Mesendoderm (in vitro differentiated cells): Measurements from ENCODE around the gene OLFML3.
"Not testable (repeated sequence)": the region's sequence is repeated elsewhere in the genome, so short reads cannot be mapped to it uniquely, and the experiment has no call there.

Experiments used
- DNase-seq: peaks from one replicate; pipeline ENCODE4 v3.0.0; 2013
- H2AK5ac ChIP-seq: 2 replicates; pipeline ENCODE4 v1.6.1; 2013; ENCODE audit warnings: low read length, inconsistent platforms
- H2BK120ac ChIP-seq: 2 replicates; pipeline ENCODE4 v1.6.1; 2013; ENCODE audit warnings: low read depth, mild to moderate bottlenecking, low read length, moderate library complexity, mixed read lengths
- H2BK15ac ChIP-seq: replicated peaks from 2 replicates; pipeline ENCODE4 v1.6.1; 2013; ENCODE audit warnings: low read depth, mild to moderate bottlenecking, moderate library complexity
- H2BK5ac ChIP-seq: 2 replicates; pipeline ENCODE4 v1.6.1; 2013; ENCODE audit warnings: low read length, inconsistent platforms
- H3K18ac ChIP-seq: 2 replicates; pipeline ENCODE4 v1.6.1; 2013; ENCODE audit warnings: mild to moderate bottlenecking, low read length, mixed read lengths
- H3K23ac ChIP-seq: one replicate; pipeline ENCODE4 v1.6.1; 2013; ENCODE audit warnings: low read length
- H3K27ac ChIP-seq: 2 replicates; pipeline ENCODE4 v1.5.1; 2013; ENCODE audit warnings: low read depth, mild to moderate bottlenecking, inconsistent platforms, low read length, moderate library complexity
- H3K27me3 ChIP-seq: 2 replicates; pipeline ENCODE4 v1.6.1; 2013; ENCODE audit warnings: low read length, control low read depth, mild to moderate bottlenecking, inconsistent platforms; ENCODE audit not compliant: insufficient read depth, poor library complexity
- H3K36me3 ChIP-seq: 2 replicates; pipeline ENCODE4 v1.6.1; 2013; ENCODE audit warnings: low read length, inconsistent platforms; ENCODE audit not compliant: control insufficient read depth, insufficient read depth
- H3K4ac ChIP-seq: one replicate; pipeline ENCODE4 v1.6.1; 2013; ENCODE audit warnings: low read depth, mild to moderate bottlenecking, low read length, moderate library complexity
- H3K4me1 ChIP-seq: 2 replicates; pipeline ENCODE4 v1.6.1; 2013; ENCODE audit warnings: low read depth, low read length, inconsistent platforms; ENCODE audit not compliant: control insufficient read depth
- H3K4me2 ChIP-seq: 2 replicates; pipeline ENCODE4 v1.6.1; 2013; ENCODE audit warnings: low read length
- H3K4me3 ChIP-seq: 2 replicates; pipeline ENCODE4 v1.5.1; 2013; ENCODE audit warnings: mild to moderate bottlenecking, low read length
- H3K56ac ChIP-seq: one replicate; pipeline ENCODE4 v1.6.1; 2013; ENCODE audit warnings: low read length
- H3K79me1 ChIP-seq: 2 replicates; pipeline ENCODE4 v1.6.1; 2013; ENCODE audit warnings: low read length, inconsistent platforms
- H3K79me2 ChIP-seq: 2 replicates; pipeline ENCODE4 v1.6.1; 2013; ENCODE audit warnings: mild to moderate bottlenecking, low read length; ENCODE audit not compliant: control insufficient read depth, insufficient read depth
- H3K9ac ChIP-seq: 2 replicates; pipeline ENCODE4 v1.6.1; 2013; ENCODE audit warnings: low read length, inconsistent platforms
- H4K5ac ChIP-seq: one replicate; pipeline ENCODE4 v1.6.1; 2013; ENCODE audit warnings: low read length
- H4K8ac ChIP-seq: one replicate; pipeline ENCODE4 v1.6.1; 2013; ENCODE audit warnings: low read depth, mild to moderate bottlenecking, control low read depth, low read length, moderate library complexity
- WGBS: extraction: QIAGEN DNeasy Blood & Tissue Kit; methylation state at CpG from one replicate; pipeline ENCODE4 v1.1.7; 2013; ENCODE audit warnings: low lambda C conversion rate, missing lambda C conversion rate; ENCODE audit not compliant: insufficient coverage; ENCODE audit errors: extremely low coverage; 5-methylcytosine and 5-hydroxymethylcytosine counted together

OLFML3 gene

GRCh38 chr1:113946112-113946511, 33.2 kb upstream of the OLFML3 start:
- Histone ChIP-seq H2BK120ac (no peak overlapping the region), H3K79me2 (peaks cover 1% of the 10 kb centered on the region), H4K8ac (no peak overlapping the region), H3K56ac (no peak overlapping the region), H2BK15ac (no peak overlapping the region), H3K18ac (no peak overlapping the region), H3K27me3 (no peaks in the 10 kb centered on the region), H2BK5ac (no peak overlapping the region), H3K36me3 (peaks cover 2% of the 10 kb centered on the region), H3K4me1 (no peaks in the 10 kb centered on the region), H3K27ac (no peak overlapping the region), H3K79me1 (peaks cover 7% of the 10 kb centered on the region), H3K4me2 (no peak overlapping the region), H3K23ac (no peak overlapping the region), H3K4me3 (no peak overlapping the region), H4K5ac (no peak overlapping the region), H2AK5ac (no peak overlapping the region), H3K9ac (no peak overlapping the region), H3K4ac (no peak overlapping the region)
- no peak for DNase-seq
- WGBS, result no CpG with 5 or more reads among the region's 1 CpG

DNA sequence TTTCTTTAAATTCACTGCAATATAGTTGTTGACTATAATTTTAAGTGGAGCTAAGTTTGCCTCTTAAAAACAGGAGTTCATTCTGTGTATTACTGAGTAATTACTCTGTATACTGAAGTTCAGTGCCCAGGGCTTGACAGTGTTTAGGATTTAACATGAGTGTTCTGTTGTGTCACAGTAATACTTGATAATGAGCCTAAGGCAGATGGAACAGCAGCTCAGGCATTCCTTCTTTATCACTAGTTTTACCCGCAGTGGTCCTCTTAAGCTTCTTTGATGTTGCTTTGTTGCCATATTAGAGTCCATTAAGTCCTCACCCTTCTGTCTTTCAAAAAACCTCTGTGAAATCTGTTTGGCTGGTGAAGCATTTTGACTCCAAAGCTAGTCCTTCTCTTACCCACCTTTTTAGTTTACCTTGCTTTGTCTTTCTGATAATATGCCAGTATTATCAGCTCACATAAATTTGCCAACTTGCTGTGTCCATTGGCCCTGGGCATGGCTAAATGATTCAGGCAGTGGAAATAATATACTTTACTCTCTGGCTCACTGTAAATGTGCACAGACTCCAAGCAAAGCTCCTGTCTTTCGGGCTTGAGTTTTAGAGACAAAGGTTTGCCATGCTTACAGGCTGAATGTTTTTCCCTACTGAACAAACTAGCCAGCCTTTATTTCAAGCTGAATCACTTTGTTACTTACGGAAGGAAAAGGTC, 32.4 kb upstream of the OLFML3 start:
- H3K36me3 ChIP-seq, result no peaks in the 10 kb centered on the region
- no peak overlapping the region for H3K56ac ChIP-seq
- peaks cover 6% of the 10 kb centered on the region for H3K79me1 ChIP-seq
- peak; percentile 68 for DNase-seq
- H3K4me2 ChIP-seq, result no peak overlapping the region
- H3K27me3 ChIP-seq, result no peaks in the 10 kb centered on the region
- H3K79me2 ChIP-seq, result no peaks in the 10 kb centered on the region
- no peaks in the 10 kb centered on the region for H3K4me1 ChIP-seq
- no peak overlapping the region for H3K9ac ChIP-seq
- H2BK120ac ChIP-seq, result no peak overlapping the region
- no peak overlapping the region for H2AK5ac ChIP-seq
- H3K23ac ChIP-seq, result no peak overlapping the region
- WGBS, result no CpG with 5 or more reads among the region's 3 CpGs
- H4K8ac ChIP-seq, result no peak overlapping the region
- H3K4me3 ChIP-seq, result no peak overlapping the region
- H3K4ac ChIP-seq, result no peak overlapping the region
- H4K5ac ChIP-seq, result no peak overlapping the region
- H3K27ac ChIP-seq, result no peak overlapping the region
- peak overlapping the region; percentile 30 for H3K18ac ChIP-seq
- no peak overlapping the region for H2BK5ac ChIP-seq
- H2BK15ac ChIP-seq, result no peak overlapping the region

DNA sequence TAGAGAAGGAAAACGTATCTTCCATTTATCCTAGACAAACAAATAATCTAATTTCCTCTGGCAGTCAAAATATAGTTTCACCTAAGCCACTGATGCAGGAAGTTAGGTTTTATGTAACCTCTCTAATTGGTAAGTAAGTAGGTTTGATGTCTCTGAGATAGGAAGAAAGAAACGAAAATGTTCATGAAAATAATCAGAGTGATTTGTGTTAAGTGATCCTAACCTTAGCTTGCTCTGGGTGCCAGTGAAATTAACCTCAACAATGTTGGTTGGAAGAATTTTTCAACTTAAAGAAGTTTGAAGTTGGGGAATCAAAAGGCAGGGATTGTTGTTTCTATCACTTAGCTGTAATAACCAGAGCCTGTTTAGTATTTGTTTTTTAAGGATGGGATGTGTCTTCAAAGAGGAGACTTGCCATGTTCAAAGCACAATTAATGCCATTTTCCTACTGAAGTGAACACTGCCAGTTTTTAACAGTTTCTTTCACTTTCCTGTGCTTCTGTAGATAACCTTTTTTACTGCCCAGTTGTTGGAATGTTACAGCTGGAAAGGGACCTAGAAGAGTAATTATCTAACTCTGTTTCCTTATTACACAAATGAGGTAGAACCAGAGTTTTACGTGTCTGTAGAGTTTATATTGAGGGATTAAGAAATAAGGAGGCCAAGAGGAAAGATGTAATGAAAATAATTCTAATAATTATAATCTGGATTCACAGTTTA, 31.7 kb upstream of the OLFML3 start:
- H3K18ac ChIP-seq, result no peak overlapping the region
- H3K36me3 ChIP-seq, result no peaks in the 10 kb centered on the region
- H2AK5ac ChIP-seq, result no peak overlapping the region
- H2BK5ac ChIP-seq, result no peak overlapping the region
- no peak overlapping the region for H3K56ac ChIP-seq
- DNase-seq, result no peak
- peaks cover 6% of the 10 kb centered on the region for H3K79me1 ChIP-seq
- no peaks in the 10 kb centered on the region for H3K27me3 ChIP-seq
- no peak overlapping the region for H3K9ac ChIP-seq
- H4K5ac ChIP-seq, result no peak overlapping the region
- H3K23ac ChIP-seq, result no peak overlapping the region
- no CpG with 5 or more reads among the region's 3 CpGs for WGBS
- no peak overlapping the region for H2BK120ac ChIP-seq
- H3K4me3 ChIP-seq, result no peak overlapping the region
- no peak overlapping the region for H4K8ac ChIP-seq
- no peak overlapping the region for H3K4me2 ChIP-seq
- no peak overlapping the region for H3K4ac ChIP-seq
- no peaks in the 10 kb centered on the region for H3K79me2 ChIP-seq
- H3K27ac ChIP-seq, result no peak overlapping the region
- no peaks in the 10 kb centered on the region for H3K4me1 ChIP-seq
- H2BK15ac ChIP-seq, result no peak overlapping the region

DNA sequence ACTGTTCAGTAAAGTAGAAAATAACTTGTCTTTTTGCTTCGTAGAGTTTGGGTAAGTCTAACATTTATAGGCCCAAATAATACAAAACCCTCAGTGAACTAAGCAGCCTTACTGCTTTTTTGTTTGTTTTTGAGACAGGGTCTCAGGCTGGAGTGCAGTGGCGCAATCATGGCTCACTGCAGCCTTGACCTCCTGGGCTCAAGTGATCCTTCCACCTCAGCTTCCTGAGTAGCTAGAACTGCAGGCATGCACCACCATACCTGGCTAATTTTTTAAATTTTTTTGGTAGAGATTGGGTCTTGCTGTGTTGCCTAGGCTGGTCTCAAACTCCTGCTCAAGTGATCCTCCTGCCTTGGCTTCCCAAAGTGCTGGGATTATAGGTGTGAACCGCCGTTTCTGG, 31.1 kb upstream of the OLFML3 start:
- H3K4me3 ChIP-seq, DNase-seq, H4K5ac ChIP-seq, H3K4me1 ChIP-seq, H2BK15ac ChIP-seq, H3K36me3 ChIP-seq, H3K4me2 ChIP-seq, H3K27ac ChIP-seq, H4K8ac ChIP-seq, H3K79me2 ChIP-seq, H2BK120ac ChIP-seq, H3K23ac ChIP-seq, H3K79me1 ChIP-seq, H3K9ac ChIP-seq, H2AK5ac ChIP-seq, H2BK5ac ChIP-seq, H3K27me3 ChIP-seq, H3K56ac ChIP-seq, H3K4ac ChIP-seq, H3K18ac ChIP-seq: not testable (repeated sequence)
- no CpG with 5 or more reads among the region's 4 CpGs for WGBS

DNA sequence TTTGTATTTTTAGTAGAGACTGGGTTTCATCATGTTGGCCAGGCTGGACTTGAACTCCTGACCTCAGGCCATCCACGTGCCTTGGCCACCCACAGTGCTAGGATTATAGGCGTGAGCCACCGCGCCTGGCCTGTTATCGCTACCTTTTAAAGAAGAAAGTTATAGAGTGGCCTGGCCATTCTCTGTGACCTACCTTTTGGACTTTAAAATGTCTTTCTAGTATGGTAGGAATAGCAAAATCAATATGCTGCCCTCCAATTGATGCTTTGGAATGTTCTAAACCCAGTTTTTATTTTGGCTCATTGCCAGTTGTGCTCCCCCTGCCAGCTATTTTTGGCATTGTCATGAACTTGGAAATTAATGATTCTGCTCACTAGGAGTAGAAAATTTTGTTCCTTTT, 30.3 kb upstream of the OLFML3 start:
- DNase-seq, result no peak
- Histone ChIP-seq H3K36me3 (no peaks in the 10 kb centered on the region), H3K23ac (no peak overlapping the region), H3K56ac (no peak overlapping the region), H2BK15ac (no peak overlapping the region), H3K4ac (no peak overlapping the region), H3K4me1 (no peaks in the 10 kb centered on the region), H4K8ac (no peak overlapping the region), H2BK5ac (no peak overlapping the region), H3K27me3 (no peaks in the 10 kb centered on the region), H4K5ac (no peak overlapping the region), H2AK5ac (no peak overlapping the region), H3K9ac (no peak overlapping the region), H3K4me2 (no peak overlapping the region), H3K79me2 (no peaks in the 10 kb centered on the region), H2BK120ac (no peak overlapping the region), H3K4me3 (no peak overlapping the region), H3K18ac (no peak overlapping the region), H3K79me1 (peaks cover 6% of the 10 kb centered on the region), H3K27ac (no peak overlapping the region)
- no CpG with 5 or more reads among the region's 5 CpGs for WGBS
